ENCODE measurements around the gene OCA2.

Gene OCA2

GRCh38 chr15:27873828-27874227 lies 225.3 kb downstream of the OCA2 start:
- DNase-seq (ENCODE audit: low read depth, low spot score) = no peak
- no peaks in the 10 kb centered on the region for H3K4me1 ChIP-seq (ENCODE audit: control insufficient read depth, insufficient read depth, low read length)

GRCh38 chr15:27873039-27873438 lies 226.1 kb downstream of the OCA2 start:
- H3K9me3 ChIP-seq (ENCODE audit: control insufficient read depth, insufficient read depth, low read length) = no peaks in the 10 kb centered on the region; the same call in 1 of the 2 replicates
- H3K27me3 ChIP-seq (ENCODE audit: control insufficient read depth, insufficient read depth, low read length) = no peaks in the 10 kb centered on the region
- no peaks in the 10 kb centered on the region for H3K4me1 ChIP-seq (ENCODE audit: control insufficient read depth, insufficient read depth, low read length)
- no peak overlapping the region for H3K27ac ChIP-seq (ENCODE audit: low read length)
- DNase-seq (ENCODE audit: low read depth, low spot score) = no peak
- H3K4me3 ChIP-seq (ENCODE audit: low read length) = no peak overlapping the region
- H3K36me3 ChIP-seq (ENCODE audit: control insufficient read depth, insufficient read depth, low read length) = no peaks in the 10 kb centered on the region; the same call in 1 of the 2 replicates
- no CpG with 5 or more reads among the region's 7 CpGs for WGBS (ENCODE audit: insufficient coverage, insufficient read length)

More at GRCh38 chr15:27873828-27874227, 225.3 kb downstream of the OCA2 start:
- H3K27me3 ChIP-seq (ENCODE audit: control insufficient read depth, insufficient read depth, low read length) = no peaks in the 10 kb centered on the region
- H3K9me3 ChIP-seq (ENCODE audit: control insufficient read depth, insufficient read depth, low read length) = no peaks in the 10 kb centered on the region; the same call in 1 of the 2 replicates
- no peak overlapping the region for H3K27ac ChIP-seq (ENCODE audit: low read length)
- no peaks in the 10 kb centered on the region; the same call in 1 of the 2 replicates for H3K36me3 ChIP-seq (ENCODE audit: control insufficient read depth, insufficient read depth, low read length)
- no peak overlapping the region for H3K4me3 ChIP-seq (ENCODE audit: low read length)

DNA sequence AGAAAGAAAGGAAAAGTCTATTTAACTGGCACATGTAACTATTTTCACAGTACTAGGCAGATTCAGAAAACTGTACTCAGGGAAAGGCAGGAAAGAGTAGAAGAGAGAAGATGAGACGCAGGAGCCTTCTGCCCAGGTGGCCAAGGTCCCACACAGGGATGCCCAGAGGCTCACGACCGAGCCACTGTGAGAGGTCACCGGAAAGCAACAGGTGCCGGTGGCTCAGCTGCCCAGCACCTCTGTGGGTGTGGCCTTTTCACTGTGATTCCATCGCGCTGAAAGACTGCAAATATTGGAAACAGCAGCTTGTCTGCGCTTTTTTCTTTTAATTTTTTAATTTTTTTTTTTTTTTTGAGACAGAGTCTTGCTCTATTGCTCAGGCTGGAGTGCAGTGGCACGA lies 226.8 kb downstream of the OCA2 start:
- no peaks in the 10 kb centered on the region; the same call in 1 of the 2 replicates for H3K9me3 ChIP-seq (ENCODE audit: control insufficient read depth, insufficient read depth, low read length)
- no peak overlapping the region for H3K4me3 ChIP-seq (ENCODE audit: low read length)
- H3K4me1 ChIP-seq (ENCODE audit: control insufficient read depth, insufficient read depth, low read length) = no peaks in the 10 kb centered on the region
- no peak overlapping the region for H3K27ac ChIP-seq (ENCODE audit: low read length)
- no CpG with 5 or more reads among the region's 9 CpGs for WGBS (ENCODE audit: insufficient coverage, insufficient read length)
- no peaks in the 10 kb centered on the region for H3K27me3 ChIP-seq (ENCODE audit: control insufficient read depth, insufficient read depth, low read length)
- H3K36me3 ChIP-seq (ENCODE audit: control insufficient read depth, insufficient read depth, low read length) = no peaks in the 10 kb centered on the region; the same call in 1 of the 2 replicates
- no peak for DNase-seq (ENCODE audit: low read depth, low spot score)

GRCh38 chr15:27871902-27872260 lies 227.2 kb downstream of the OCA2 start:
- Histone ChIP-seq H3K36me3 (ENCODE audit: control insufficient read depth, insufficient read depth, low read length) (no peaks in the 10 kb centered on the region; the same call in 1 of the 2 replicates), H3K9me3 (ENCODE audit: control insufficient read depth, insufficient read depth, low read length) (no peaks in the 10 kb centered on the region; the same call in 1 of the 2 replicates), H3K4me3 (ENCODE audit: low read length) (no peak overlapping the region), H3K4me1 (ENCODE audit: control insufficient read depth, insufficient read depth, low read length) (no peaks in the 10 kb centered on the region), H3K27ac (ENCODE audit: low read length) (no peak overlapping the region), H3K27me3 (ENCODE audit: control insufficient read depth, insufficient read depth, low read length) (no peaks in the 10 kb centered on the region)
- no CpG with 5 or more reads among the region's 5 CpGs for WGBS (ENCODE audit: insufficient coverage, insufficient read length)
- DNase-seq (ENCODE audit: low read depth, low spot score) = no peak

GRCh38 chr15:27871078-27871901 lies 227.8 kb downstream of the OCA2 start:
- WGBS (ENCODE audit: insufficient coverage, insufficient read length) = no CpG with 5 or more reads among the region's 16 CpGs
- Histone ChIP-seq H3K36me3 (ENCODE audit: control insufficient read depth, insufficient read depth, low read length) (no peaks in the 10 kb centered on the region; the same call in 1 of the 2 replicates), H3K27ac (ENCODE audit: low read length) (no peak overlapping the region), H3K4me3 (ENCODE audit: low read length) (no peak overlapping the region), H3K9me3 (ENCODE audit: control insufficient read depth, insufficient read depth, low read length) (no peaks in the 10 kb centered on the region; the same call in 1 of the 2 replicates), H3K4me1 (ENCODE audit: control insufficient read depth, insufficient read depth, low read length) (no peaks in the 10 kb centered on the region), H3K27me3 (ENCODE audit: control insufficient read depth, insufficient read depth, low read length) (no peaks in the 10 kb centered on the region)
- no peak for DNase-seq (ENCODE audit: low read depth, low spot score)

- no peaks in the 10 kb centered on the region; the same call in 1 of the 2 replicates for H3K9me3 ChIP-seq (ENCODE audit: control insufficient read depth, insufficient read depth, low read length)
- no peak overlapping the region for H3K27ac ChIP-seq (ENCODE audit: low read length)
- H3K4me3 ChIP-seq (ENCODE audit: low read length) = no peak overlapping the region
- no peak for DNase-seq (ENCODE audit: low read depth, low spot score)
- no CpG with 5 or more reads among the region's 6 CpGs for WGBS (ENCODE audit: insufficient coverage, insufficient read length)
- no peaks in the 10 kb centered on the region for H3K27me3 ChIP-seq (ENCODE audit: control insufficient read depth, insufficient read depth, low read length)
- no peaks in the 10 kb centered on the region for H3K4me1 ChIP-seq (ENCODE audit: control insufficient read depth, insufficient read depth, low read length)
- no peaks in the 10 kb centered on the region; the same call in 1 of the 2 replicates for H3K36me3 ChIP-seq (ENCODE audit: control insufficient read depth, insufficient read depth, low read length)
These were observed 228.8 kb downstream of the OCA2 start for GRCh38 chr15:27870320-27870719.

DNA sequence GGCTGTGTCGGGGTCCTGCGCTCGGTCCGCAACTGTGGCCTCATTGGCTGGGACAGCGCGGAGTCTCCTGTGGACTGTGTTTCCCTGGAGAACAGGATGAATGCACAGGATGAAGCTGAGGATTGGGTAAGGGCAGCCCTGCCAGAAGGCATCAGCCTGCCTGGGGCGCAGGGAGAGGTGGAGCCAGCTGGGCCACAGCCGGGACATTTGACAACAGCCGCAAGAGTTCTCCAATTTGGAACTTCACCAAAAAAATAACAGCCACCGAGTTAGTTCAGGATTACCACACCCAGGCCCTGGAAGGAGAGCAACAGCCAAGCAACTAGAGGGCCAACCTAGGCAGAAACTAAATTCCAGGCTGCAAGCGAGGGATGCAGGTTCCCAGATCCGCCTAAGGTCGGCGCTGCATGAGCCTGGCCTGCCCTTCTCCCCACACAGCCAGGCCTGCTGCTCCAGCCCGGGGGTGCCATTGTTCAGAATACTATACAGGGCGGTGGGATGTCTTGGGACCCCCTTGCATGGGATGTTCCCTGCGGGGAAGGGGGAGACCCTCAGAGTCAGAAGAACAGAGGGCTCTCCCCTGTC lies 229.3 kb downstream of the OCA2 start:
- no CpG with 5 or more reads among the region's 17 CpGs for WGBS (ENCODE audit: insufficient coverage, insufficient read length)
- Histone ChIP-seq H3K36me3 (ENCODE audit: control insufficient read depth, insufficient read depth, low read length) (no peaks in the 10 kb centered on the region; the same call in 1 of the 2 replicates), H3K9me3 (ENCODE audit: control insufficient read depth, insufficient read depth, low read length) (no peaks in the 10 kb centered on the region; the same call in 1 of the 2 replicates), H3K27ac (ENCODE audit: low read length) (no peak overlapping the region), H3K4me1 (ENCODE audit: control insufficient read depth, insufficient read depth, low read length) (no peaks in the 10 kb centered on the region), H3K4me3 (ENCODE audit: low read length) (no peak overlapping the region), H3K27me3 (ENCODE audit: control insufficient read depth, insufficient read depth, low read length) (no peaks in the 10 kb centered on the region)
- no peak for DNase-seq (ENCODE audit: low read depth, low spot score)

- no peaks in the 10 kb centered on the region for H3K27me3 ChIP-seq (ENCODE audit: control insufficient read depth, insufficient read depth, low read length)
- H3K4me3 ChIP-seq (ENCODE audit: low read length) = no peak overlapping the region
- H3K36me3 ChIP-seq (ENCODE audit: control insufficient read depth, insufficient read depth, low read length) = no peaks in the 10 kb centered on the region; the same call in 1 of the 2 replicates
- no CpG with 5 or more reads among the region's 10 CpGs for WGBS (ENCODE audit: insufficient coverage, insufficient read length)
- no peak overlapping the region for H3K27ac ChIP-seq (ENCODE audit: low read length)
- no peaks in the 10 kb centered on the region; the same call in 1 of the 2 replicates for H3K9me3 ChIP-seq (ENCODE audit: control insufficient read depth, insufficient read depth, low read length)
- H3K4me1 ChIP-seq (ENCODE audit: control insufficient read depth, insufficient read depth, low read length) = no peaks in the 10 kb centered on the region
- no peak for DNase-seq (ENCODE audit: low read depth, low spot score)
These were observed 230.2 kb downstream of the OCA2 start for GRCh38 chr15:27868828-27869404.

DNA sequence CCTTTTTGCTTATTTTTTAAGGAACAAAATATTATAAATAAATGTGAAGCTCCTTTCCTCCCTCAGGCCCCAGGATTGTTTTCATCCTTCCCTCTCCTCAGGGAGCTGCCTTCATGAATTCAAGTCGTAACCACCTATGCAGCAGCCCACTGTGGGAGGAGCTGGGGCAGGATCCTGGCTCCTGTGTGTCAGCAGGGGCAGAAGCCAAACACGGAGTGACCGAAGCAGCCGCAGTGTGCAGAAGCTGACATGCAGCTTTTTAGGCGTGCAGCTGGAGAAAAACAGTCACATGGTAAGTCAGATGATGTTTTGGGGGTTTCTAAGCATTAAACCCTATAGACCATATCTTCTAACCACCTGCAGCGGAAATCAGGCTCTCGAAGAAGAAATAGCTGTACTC lies 231.3 kb downstream of the OCA2 start:
- Histone ChIP-seq H3K4me1 (ENCODE audit: control insufficient read depth, insufficient read depth, low read length) (no peaks in the 10 kb centered on the region), H3K36me3 (ENCODE audit: control insufficient read depth, insufficient read depth, low read length) (no peaks in the 10 kb centered on the region; the same call in 1 of the 2 replicates), H3K4me3 (ENCODE audit: low read length) (no peak overlapping the region), H3K27ac (ENCODE audit: low read length) (no peak overlapping the region), H3K27me3 (ENCODE audit: control insufficient read depth, insufficient read depth, low read length) (no peaks in the 10 kb centered on the region), H3K9me3 (ENCODE audit: control insufficient read depth, insufficient read depth, low read length) (no peaks in the 10 kb centered on the region; the same call in 1 of the 2 replicates)
- no peak for DNase-seq (ENCODE audit: low read depth, low spot score)
- WGBS (ENCODE audit: insufficient coverage, insufficient read length) = no CpG with 5 or more reads among the region's 7 CpGs

GRCh38 chr15:27866505-27867165 lies 232.5 kb downstream of the OCA2 start:
- no peak overlapping the region for H3K4me3 ChIP-seq (ENCODE audit: low read length)
- peaks cover 3% of the 10 kb centered on the region for H3K9me3 ChIP-seq (ENCODE audit: control insufficient read depth, insufficient read depth, low read length)
- H3K27me3 ChIP-seq (ENCODE audit: control insufficient read depth, insufficient read depth, low read length) = no peaks in the 10 kb centered on the region
- no peaks in the 10 kb centered on the region for H3K4me1 ChIP-seq (ENCODE audit: control insufficient read depth, insufficient read depth, low read length)
- WGBS (ENCODE audit: insufficient coverage, insufficient read length) = no CpG with 5 or more reads among the region's 10 CpGs
- DNase-seq (ENCODE audit: low read depth, low spot score) = no peak
- H3K36me3 ChIP-seq (ENCODE audit: control insufficient read depth, insufficient read depth, low read length) = no peaks in the 10 kb centered on the region; the same call in 1 of the 2 replicates
- H3K27ac ChIP-seq (ENCODE audit: low read length) = no peak overlapping the region
